K562 treated with DMSO at 1 percent for 48 hours (cell line): ENCODE data around the gene IQCK. TPM values are rescaled to one million over a fixed set of nuclear protein-coding genes. Genes with fewer than 3 reads are reported as not detected.

ENCODE experiments used
- total RNA-seq: library from RNA; unstranded; fragments of 300-600 nt; gene quantifications from 2 replicates; pipeline ENCODE4 v1.2.3, GENCODE V29; 2022; ENCODE audit warnings: low replicate concordance; ENCODE audit errors: extremely low read depth

The IQCK gene
- total RNA-seq = not detected in 2 replicates

GRCh38 chr16:19717741-19718623, at the start of gene IQCK, which contains the start of gene KNOP1:
TSS of gene IQCK (plus strand) at chr16:19718271. CDS start at chr16:19718307, 36 bp downstream.
TSS of gene KNOP1 (minus strand) at chr16:19718227. CDS start at chr16:19715035, 3,192 bp downstream.

GRCh38 chr16:19884611-19885450, 166.8 kb downstream of the IQCK start, which contains the start of gene GPRC5B:
TSS of gene GPRC5B (minus strand) at chr16:19884848. CDS start at chr16:19872845, 12,003 bp downstream.

Other genes with a start within 250 kb of the IQCK start
- not detected in 2 replicates for gene GDE1, start 196.2 kb upstream of the IQCK start, total RNA-seq
- gene CCP110, start 194.3 kb upstream of the IQCK start, total RNA-seq = not detected in 2 replicates
- not detected in 2 replicates for gene VPS35L, start 162.6 kb upstream of the IQCK start, total RNA-seq
- not detected in 2 replicates for gene KNOP1, start within 50 bp of the IQCK start, total RNA-seq
- not detected in 2 replicates for gene GPRC5B, start 166.6 kb downstream of the IQCK start, total RNA-seq